GM18502 (cell line): ENCODE data around the gene GOLGA1.
"Not testable (repeated sequence)": the region's sequence is repeated elsewhere in the genome, so short reads cannot be mapped to it uniquely, and the experiment has no call there.

Experiments used
- ATAC-seq: cut with Tn5 transposase; IDR thresholded peaks from one replicate; pipeline ENCODE4 v1.9.1; 2021; ENCODE audit warnings: mild to moderate bottlenecking; ENCODE audit not compliant: unreplicated experiment, poor library complexity

Gene GOLGA1

GRCh38 chr9:124941679-124942561 is 1.0 kb upstream of the GOLGA1 start:
- peak; percentile 34 for ATAC-seq

- peak; percentile 41 for ATAC-seq
Observed at GRCh38 chr9:124940521-124940893, 376 bp downstream of the GOLGA1 start.

GRCh38 chr9:124939944-124940343 is 939 bp downstream of the GOLGA1 start:
- ATAC-seq: no peak

GRCh38 chr9:124934290-124934689 is 6.6 kb downstream of the GOLGA1 start:
- ATAC-seq: peak; percentile 58

GRCh38 chr9:124932333-124932732 is 8.6 kb downstream of the GOLGA1 start:
- ATAC-seq: no peak

GRCh38 chr9:124929464-124929863 is 11.4 kb downstream of the GOLGA1 start:
- no peak for ATAC-seq

GRCh38 chr9:124928116-124928515 is 12.8 kb downstream of the GOLGA1 start:
- ATAC-seq: no peak

- not testable (repeated sequence) for ATAC-seq
Observed at GRCh38 chr9:124920394-124920793, 20.5 kb downstream of the GOLGA1 start.

GRCh38 chr9:124914753-124915405 is 26.0 kb downstream of the GOLGA1 start:
- no peak for ATAC-seq

GRCh38 chr9:124913378-124913777 is 27.5 kb downstream of the GOLGA1 start:
- no peak for ATAC-seq

GRCh38 chr9:124911766-124912165 is 29.1 kb downstream of the GOLGA1 start:
- ATAC-seq: no peak

GRCh38 chr9:124908098-124908497 is 32.8 kb downstream of the GOLGA1 start:
- ATAC-seq: no peak

GRCh38 chr9:124906966-124907365 is 33.9 kb downstream of the GOLGA1 start:
- no peak for ATAC-seq

GRCh38 chr9:124899845-124900244 is 41.0 kb downstream of the GOLGA1 start:
- no peak for ATAC-seq

- ATAC-seq: no peak
Observed at GRCh38 chr9:124897570-124898460, 43.1 kb downstream of the GOLGA1 start.

- no peak for ATAC-seq
Observed at GRCh38 chr9:124894741-124895170, 46.1 kb downstream of the GOLGA1 start.

GRCh38 chr9:124894035-124894740 is 46.7 kb downstream of the GOLGA1 start:
- no peak for ATAC-seq

GRCh38 chr9:124890179-124890578 is 50.7 kb downstream of the GOLGA1 start:
- no peak for ATAC-seq

GRCh38 chr9:124889006-124889405 is 51.9 kb downstream of the GOLGA1 start:
- ATAC-seq: no peak

GRCh38 chr9:124887832-124888231 is 53.1 kb downstream of the GOLGA1 start:
- no peak for ATAC-seq
